ENCODE measurements around the gene HBA2.
"Not testable (repeated sequence)": the region's sequence is repeated elsewhere in the genome, so short reads cannot be mapped to it uniquely, and the experiment has no call there.

Gene HBA2

DNA sequence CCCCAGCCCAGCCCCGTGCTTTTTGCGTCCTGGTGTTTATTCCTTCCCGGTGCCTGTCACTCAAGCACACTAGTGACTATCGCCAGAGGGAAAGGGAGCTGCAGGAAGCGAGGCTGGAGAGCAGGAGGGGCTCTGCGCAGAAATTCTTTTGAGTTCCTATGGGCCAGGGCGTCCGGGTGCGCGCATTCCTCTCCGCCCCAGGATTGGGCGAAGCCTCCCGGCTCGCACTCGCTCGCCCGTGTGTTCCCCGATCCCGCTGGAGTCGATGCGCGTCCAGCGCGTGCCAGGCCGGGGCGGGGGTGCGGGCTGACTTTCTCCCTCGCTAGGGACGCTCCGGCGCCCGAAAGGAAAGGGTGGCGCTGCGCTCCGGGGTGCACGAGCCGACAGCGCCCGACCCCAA, 3.3 kb downstream of the HBA2 start:
- not testable (repeated sequence) for DNase-seq

DNA sequence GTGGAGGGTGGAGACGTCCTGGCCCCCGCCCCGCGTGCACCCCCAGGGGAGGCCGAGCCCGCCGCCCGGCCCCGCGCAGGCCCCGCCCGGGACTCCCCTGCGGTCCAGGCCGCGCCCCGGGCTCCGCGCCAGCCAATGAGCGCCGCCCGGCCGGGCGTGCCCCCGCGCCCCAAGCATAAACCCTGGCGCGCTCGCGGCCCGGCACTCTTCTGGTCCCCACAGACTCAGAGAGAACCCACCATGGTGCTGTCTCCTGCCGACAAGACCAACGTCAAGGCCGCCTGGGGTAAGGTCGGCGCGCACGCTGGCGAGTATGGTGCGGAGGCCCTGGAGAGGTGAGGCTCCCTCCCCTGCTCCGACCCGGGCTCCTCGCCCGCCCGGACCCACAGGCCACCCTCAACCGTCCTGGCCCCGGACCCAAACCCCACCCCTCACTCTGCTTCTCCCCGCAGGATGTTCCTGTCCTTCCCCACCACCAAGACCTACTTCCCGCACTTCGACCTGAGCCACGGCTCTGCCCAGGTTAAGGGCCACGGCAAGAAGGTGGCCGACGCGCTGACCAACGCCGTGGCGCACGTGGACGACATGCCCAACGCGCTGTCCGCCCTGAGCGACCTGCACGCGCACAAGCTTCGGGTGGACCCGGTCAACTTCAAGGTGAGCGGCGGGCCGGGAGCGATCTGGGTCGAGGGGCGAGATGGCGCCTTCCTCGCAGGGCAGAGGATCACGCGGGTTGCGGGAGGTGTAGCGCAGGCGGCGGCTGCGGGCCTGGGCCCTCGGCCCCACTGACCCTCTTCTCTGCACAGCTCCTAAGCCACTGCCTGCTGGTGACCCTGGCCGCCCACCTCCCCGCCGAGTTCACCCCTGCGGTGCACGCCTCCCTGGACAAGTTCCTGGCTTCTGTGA, 4.1 kb downstream of the HBA2 start, which contains the start of gene HBA1:
HBA1 (plus strand) TSS at position 204 of the 906 bp plus-strand sequence; CDS start at position 241, 37 bp downstream.
- DNase-seq: not testable (repeated sequence)

DNA sequence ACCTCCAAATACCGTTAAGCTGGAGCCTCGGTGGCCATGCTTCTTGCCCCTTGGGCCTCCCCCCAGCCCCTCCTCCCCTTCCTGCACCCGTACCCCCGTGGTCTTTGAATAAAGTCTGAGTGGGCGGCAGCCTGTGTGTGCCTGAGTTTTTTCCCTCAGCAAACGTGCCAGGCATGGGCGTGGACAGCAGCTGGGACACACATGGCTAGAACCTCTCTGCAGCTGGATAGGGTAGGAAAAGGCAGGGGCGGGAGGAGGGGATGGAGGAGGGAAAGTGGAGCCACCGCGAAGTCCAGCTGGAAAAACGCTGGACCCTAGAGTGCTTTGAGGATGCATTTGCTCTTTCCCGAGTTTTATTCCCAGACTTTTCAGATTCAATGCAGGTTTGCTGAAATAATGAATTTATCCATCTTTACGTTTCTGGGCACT, 4.7 kb downstream of the HBA2 start:
- no peak for DNase-seq

DNA sequence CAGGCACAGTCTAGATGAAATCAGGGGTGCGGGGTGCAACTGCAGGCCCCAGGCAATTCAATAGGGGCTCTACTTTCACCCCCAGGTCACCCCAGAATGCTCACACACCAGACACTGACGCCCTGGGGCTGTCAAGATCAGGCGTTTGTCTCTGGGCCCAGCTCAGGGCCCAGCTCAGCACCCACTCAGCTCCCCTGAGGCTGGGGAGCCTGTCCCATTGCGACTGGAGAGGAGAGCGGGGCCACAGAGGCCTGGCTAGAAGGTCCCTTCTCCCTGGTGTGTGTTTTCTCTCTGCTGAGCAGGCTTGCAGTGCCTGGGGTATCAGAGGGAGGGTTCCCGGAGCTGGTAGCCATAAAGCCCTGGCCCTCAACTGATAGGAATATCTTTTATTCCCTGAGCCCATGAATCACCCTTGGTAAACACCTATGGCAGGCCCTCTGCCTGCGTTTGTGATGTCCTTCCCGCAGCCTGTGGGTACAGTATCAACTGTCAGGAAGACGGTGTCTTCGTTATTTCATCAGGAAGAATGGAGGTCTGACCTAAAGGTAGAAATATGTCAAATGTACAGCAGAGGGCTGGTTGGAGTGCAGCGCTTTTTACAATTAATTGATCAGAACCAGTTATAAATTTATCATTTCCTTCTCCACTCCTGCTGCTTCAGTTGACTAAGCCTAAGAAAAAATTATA, 5.4 kb downstream of the HBA2 start:
- no peak for DNase-seq

DNA sequence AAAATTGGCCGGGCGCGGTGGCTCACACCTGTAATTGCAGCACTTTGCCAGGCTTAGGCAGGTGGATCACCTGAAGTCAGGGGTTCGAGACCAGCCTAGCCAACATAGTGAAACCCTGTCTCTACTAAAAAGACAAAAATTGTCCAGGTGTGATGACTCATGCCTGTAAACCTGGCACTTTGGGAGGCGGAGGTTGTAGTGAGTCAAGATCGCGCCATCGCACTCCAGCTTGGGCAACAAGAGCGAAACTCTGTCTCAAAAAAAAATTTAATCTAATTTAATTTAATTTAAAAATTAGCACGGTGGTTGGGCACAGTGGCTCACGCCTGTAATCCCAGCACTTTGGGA, 6.0 kb downstream of the HBA2 start:
- no peak for DNase-seq

DNA sequence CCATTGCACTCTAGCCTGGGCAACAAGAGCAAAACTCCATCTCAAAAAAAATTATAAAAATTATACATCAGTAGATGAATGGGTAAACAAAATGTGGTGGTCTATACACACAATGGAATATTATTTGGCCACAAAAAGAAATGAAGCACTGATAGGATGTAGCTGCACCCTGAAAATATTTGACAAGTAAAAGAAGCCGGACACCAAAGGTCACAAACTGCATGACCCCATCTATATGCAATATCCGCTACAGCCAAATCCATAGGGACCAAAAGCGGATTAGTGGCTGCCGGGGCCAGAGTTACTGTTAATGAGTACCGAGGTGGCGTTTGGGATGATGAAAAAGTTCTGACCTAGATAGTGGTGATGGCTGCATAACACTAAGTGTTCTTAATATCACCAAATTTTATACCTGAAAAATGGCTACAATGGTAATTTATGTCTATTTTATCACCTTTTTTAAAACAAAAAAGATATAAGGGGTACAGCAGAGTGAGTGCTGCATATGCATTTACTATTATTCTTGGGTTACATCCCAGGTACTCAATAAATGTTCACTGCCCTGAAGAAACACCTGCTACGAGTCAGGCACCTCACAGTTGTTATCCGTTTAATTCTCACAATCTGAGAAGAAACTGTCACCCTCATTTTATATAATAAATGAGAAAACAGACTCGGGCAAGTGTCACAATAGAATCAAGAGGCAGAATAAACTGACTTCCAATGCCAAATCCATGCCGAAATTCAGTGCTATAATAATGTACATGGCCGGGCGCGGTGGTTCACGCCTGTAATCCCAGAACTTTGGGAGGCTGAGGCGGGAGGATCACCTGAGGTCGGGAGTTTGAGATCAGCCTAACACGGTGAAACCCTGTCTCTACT, 6.8 kb downstream of the HBA2 start:
- no peak for DNase-seq

DNA sequence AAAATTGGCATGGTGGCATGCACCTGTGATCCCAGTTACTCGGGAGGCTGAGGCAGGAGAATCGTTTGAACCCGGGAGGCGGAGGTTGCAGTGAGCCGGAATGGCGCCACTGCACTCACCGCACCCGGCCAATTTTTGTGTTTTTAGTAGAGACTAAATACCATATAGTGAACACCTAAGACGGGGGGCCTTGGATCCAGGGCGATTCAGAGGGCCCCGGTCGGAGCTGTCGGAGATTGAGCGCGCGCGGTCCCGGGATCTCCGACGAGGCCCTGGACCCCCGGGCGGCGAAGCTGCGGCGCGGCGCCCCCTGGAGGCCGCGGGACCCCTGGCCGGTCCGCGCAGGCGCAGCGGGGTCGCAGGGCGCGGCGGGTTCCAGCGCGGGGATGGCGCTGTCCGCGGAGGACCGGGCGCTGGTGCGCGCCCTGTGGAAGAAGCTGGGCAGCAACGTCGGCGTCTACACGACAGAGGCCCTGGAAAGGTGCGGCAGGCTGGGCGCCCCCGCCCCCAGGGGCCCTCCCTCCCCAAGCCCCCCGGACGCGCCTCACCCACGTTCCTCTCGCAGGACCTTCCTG, 7.5 kb downstream of the HBA2 start, which contains the start of gene HBQ1:
HBQ1 (plus strand) TSS at position 359 of the 575 bp plus-strand sequence; CDS start at position 387, 28 bp downstream.
- DNase-seq: peak; percentile 37

DNA sequence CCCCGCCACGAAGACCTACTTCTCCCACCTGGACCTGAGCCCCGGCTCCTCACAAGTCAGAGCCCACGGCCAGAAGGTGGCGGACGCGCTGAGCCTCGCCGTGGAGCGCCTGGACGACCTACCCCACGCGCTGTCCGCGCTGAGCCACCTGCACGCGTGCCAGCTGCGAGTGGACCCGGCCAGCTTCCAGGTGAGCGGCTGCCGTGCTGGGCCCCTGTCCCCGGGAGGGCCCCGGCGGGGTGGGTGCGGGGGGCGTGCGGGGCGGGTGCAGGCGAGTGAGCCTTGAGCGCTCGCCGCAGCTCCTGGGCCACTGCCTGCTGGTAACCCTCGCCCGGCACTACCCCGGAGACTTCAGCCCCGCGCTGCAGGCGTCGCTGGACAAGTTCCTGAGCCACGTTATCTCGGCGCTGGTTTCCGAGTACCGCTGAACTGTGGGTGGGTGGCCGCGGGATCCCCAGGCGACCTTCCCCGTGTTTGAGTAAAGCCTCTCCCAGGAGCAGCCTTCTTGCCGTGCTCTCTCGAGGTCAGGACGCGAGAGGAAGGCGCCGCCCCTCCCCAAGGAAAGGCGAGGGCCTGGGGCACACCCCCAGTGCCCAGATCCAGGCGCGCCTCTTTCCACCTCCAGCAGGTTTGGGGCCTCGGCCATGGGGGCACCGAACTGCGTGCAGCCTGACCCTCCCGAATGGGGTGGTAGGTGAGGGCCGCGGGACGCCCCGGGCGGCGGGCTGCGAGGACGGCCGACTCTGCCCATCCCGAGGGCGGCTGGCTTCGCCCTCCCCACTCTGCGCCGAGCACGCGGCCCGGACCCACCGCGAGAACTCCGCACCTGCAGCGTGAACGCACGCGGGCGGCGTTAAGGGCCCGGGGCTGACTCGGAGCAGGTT, 8.2 kb downstream of the HBA2 start:
- peak; percentile 54 for DNase-seq

DNA sequence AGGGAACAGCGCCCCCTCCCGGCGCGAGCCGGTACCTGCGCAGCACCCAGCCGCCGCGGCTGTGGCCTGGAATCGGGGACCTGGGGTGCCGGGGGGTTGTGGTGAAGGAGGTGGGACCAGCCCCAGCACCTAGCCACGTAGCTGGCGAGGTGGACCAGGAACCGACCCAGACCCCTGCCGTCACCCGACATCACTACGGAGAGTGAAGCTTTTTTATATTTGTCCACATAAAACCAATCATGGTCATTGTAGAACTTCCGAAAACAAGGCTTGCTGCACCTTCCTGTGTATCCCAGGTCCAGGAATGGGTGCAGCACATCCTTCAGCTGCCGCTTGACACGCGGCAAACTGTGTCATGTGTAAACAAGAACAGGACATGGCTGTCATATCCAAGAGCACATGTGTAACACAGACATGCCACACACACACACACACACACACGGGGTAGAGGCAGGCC, 8.9 kb downstream of the HBA2 start:
- DNase-seq: no peak

DNA sequence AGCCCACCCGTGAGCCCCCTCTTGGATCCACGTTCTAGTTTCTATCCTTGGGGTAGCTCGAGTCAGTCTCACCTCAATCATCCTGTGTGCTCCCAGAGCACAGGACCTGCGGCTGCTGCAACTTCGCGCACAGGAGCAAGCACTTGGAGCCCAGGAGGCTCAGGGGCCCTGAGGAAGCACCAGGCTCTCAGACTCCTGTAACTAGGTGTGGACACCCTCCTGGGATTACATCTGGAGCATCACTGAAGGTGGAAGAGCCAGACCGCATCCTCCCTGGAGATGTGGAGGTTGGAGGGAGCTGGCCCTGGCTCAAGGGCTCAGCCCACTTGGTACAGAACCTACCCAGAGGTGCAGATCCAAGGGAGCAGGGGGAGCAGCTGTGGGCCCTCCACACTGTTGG, 10.3 kb downstream of the HBA2 start:
- DNase-seq: no peak

DNA sequence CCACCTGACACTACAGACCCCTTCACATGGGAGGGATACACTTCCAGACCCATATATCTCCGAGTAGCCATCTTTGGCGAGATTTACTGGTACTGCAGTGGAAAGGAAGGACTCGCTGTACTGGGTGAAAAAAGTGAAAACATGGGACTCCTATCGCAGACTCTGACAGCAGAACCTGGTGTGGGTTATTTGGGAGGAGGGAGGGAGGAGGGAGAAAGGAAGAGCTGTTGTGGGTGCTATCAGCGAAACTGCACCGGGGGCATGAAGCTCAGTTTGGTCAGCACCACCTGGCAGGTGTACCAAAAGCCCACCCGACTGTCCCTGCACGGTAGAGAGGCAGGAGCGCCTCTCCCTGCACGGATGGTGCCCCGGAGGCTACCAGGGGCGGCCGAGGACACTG, 12.5 kb downstream of the HBA2 start:
- DNase-seq: no peak

DNA sequence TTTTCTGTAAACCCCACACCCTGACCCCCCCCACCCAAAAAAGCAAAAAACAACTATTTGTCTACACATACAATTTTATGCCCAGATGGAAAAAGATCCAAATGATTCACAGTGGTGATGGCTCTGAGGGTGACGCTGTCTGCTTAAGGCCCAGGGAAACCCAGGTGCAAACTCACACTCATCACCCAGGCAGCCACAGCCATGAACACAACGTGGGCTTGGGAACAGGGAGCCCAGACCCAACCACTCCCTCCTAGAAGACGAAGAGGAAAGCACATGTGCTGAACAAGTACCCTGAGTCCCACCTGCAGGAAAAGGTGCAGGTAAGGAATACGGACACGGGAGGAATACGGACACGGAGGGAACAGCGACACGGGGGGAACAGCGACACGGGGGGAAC, 13.0 kb downstream of the HBA2 start:
- no peak for DNase-seq

DNA sequence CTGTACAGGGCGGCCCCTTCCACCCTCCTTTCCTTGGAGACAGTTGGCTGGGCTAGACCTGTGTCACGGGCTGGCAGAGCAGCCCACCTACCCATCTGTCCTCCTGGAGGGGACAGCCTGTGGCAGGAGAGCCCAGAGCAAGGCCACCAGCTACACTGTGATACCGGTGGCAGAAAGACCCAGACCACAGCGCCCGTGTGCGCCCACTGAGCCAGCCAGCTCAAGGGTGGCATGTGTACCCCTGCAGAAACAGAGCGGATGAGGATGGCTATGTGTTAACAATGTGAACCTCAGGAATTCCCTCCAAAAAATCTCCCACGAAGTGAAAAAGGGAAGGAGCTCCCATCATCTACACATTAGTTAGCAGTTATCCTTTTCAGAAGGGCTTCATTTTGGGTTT, 14.7 kb downstream of the HBA2 start:
- no peak for DNase-seq

DNA sequence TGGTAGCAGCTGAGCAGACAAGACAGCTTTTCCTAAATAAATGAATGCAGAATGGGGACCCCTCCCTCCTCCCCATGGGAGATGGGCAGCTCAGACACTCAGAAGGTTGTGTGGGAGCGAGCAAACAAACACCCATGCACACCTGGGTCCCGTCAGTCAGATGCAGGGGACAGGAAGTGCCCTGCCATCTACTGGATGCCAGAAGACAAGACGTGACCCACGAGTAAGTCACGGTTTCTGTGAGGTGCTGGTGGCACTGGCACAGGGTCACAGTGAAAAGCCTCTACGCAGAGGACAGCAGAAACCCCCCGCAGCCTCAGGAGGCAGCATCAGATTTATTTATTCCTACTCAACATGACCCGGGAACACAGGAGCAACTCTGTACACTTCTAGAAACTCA, 16.0 kb downstream of the HBA2 start:
- DNase-seq: no peak

DNA sequence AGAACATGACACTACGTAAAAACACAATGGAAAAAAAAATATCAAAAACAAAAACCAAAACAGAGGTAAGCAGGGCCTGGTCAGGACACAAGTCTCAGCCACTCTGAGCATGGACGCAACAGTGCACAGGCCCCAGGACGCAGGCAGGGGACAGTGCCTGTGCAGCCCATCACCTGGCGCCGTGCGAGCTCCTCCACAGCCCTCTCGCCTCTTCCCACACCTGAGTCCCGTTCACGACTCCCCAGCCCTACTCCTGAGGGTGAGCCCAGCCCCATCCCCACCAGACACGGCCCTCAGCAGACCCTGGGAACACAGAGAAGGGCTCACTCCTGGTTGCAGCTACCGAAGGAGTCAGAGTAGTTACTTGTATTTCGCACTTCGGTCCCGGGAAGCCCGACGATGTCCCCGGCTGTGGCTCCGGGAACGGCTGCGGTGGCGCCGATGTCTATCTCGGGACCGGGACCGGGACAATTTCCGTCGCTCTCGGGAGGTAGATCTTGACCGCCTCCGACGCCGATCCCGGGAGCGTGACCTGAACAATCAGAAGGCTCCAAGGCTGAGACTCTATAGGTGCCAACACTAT, 17.0 kb downstream of the HBA2 start:
- no peak for DNase-seq

DNA sequence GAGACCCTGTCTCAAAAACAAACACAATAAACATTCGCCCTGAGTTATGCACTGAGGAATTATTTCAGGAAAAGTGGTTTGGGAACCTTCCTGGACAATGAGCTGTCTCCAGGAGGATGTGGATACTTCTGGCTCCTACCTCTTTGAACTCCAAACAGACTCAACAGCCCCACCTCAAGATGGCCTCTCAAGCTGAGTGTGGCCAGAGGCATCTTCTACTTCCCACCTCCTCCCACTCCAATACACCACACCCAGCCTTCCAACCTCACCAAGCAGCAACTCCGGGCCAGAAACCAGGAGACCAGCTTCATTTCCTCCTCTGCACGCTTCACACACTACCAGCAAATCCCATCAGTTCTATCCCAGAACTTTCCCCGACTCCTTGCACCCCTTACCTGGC, 19.2 kb downstream of the HBA2 start:
- DNase-seq: no peak

DNA sequence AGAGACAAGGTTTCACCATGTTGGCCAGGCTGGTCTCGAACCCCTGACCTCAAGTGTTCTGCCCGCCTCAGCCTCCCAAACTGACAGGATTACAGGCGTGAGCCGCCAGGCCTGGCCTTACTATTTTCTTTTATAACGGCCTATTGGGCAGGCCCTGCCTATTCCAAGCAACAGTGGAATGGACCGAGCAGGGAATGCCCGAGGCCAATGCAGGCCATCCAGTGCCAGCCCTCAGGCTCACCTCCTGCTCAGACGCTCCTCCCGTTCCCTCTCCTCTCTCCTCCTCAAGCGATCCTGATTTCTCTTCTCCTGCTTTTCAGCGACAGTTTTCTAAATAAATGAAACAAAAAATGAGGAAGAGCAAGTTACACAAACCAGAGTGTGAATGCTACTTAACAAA, 20.0 kb downstream of the HBA2 start:
- DNase-seq: no peak

DNA sequence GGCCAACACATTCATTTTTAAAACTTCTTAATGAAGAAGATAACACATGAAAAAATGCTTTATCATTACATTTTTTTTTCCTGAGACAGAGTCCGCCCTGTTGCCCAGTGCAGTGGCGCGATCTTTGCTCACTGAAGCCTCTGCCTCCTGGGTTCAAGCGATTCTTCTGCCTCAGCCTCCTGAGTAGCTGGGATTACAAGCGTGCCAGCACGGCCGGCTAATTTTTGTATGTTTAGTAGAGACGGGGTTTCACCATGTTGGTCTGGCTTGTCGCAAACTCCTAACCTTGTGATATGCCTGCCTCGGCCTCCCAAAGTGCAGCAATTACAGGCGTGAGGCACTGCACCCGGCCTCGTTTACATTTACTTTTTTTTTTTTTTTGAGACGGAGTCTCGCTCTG, 20.8 kb downstream of the HBA2 start:
- DNase-seq: no peak

DNA sequence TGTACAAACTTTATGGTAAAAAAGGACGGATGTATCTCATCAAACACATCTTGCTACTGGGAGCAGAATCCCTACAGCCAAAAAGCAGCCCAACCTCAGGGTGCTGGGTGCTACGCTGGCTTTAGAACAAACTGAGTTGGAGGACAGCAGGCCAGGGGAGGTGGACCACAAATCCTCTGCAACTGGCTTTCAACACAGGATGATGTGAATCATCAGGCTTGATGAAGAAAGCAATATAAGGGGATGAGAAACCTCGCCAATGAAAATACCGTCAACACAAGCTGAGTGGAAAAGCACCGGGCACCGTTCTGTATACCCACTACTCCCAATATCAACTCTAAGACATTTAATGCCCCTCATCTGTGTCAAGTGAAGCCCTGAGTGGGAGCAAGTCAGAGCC, 21.8 kb downstream of the HBA2 start:
- DNase-seq: no peak

DNA sequence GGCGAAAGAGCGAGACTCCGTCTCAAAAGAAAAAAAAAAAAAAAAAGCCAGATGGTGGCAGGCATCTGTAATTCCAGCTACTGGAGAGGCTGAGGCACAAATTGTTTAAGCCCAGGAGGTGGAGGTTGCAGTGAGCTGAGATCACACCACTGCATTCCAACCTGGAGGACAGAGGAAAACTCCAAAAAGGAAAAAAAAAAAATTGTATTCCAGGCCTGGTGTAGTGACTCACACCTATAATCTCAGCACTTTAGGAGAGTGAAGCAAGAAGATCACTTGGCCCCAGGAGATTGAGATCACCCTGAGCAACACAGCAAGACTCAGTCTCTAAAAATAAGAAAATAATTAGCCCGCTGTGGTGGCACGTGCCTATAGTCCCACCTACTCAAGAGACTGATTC, 27.7 kb downstream of the HBA2 start:
- no peak for DNase-seq

DNA sequence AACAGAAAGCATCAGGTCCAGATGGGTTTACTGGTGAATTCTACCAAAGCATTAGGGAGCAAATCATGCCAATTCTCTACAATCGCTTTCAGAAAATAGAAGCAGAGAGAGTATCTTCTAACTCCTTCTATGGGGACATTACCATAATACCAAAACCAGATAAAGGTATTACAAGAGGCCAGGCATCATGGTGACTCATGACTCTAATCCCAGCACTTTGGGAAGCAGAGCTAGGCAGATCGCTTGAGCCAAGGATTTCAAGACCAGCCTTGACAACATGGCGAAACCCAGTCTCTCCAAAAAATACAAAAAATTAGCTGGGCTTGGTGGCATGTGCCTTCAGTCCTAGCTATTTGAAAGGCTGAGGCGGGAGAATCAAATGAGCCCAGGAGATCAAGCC, 30.6 kb downstream of the HBA2 start:
- no peak for DNase-seq
